Activated CD8-positive, alpha-beta T cell treated with anti-CD3 and anti-CD28 coated beads for 36 hours (primary cell): ENCODE measurements around the gene ASB1. TPM values are rescaled to one million over a fixed set of nuclear protein-coding genes. Genes with fewer than 3 reads are reported as not detected.

Experiments
- ATAC-seq: fragments of 200-7000 bp; cut with Tn5 transposase; one replicate; pipeline ENCODE4 v1.10.0; 2021; ENCODE audit warnings: mild to moderate bottlenecking, moderate library complexity
- CTCF ChIA-PET: fragments of 350-600 bp; sonication (Branson Sonifier 250); formaldehyde crosslinking; loops from one replicate; lab custom pipeline; 2021; ENCODE audit warnings: antibody characterized with exemption; lab: Charles Lee
- POLR2A ChIA-PET: fragments of 350-600 bp; sonication (Branson Sonifier 250); formaldehyde crosslinking; loops from one replicate; lab custom pipeline; 2021; ENCODE audit warnings: antibody characterized with exemption; lab: Charles Lee
- DNase-seq: peaks from one replicate; pipeline ENCODE4 v3.0.0-alpha.2; 2020
- H3K27ac Mint-ChIP-seq: one replicate; pipeline ENCODE4 v1.8.0; 2021; ENCODE audit warnings: mild to moderate bottlenecking, mixed read lengths
- H3K27me3 Mint-ChIP-seq: one replicate; pipeline ENCODE4 v1.8.0; 2021; ENCODE audit warnings: mixed read lengths
- H3K36me3 Mint-ChIP-seq: one replicate; pipeline ENCODE4 v1.8.0; 2021; ENCODE audit warnings: low read depth, mixed read lengths
- H3K4me1 Mint-ChIP-seq: one replicate; pipeline ENCODE4 v1.8.0; 2021; ENCODE audit warnings: low read depth, mixed read lengths
- H3K4me3 Mint-ChIP-seq: one replicate; pipeline ENCODE4 v1.8.0; 2021; ENCODE audit warnings: mild to moderate bottlenecking, moderate library complexity, mixed read lengths
- H3K9me3 Mint-ChIP-seq: one replicate; pipeline ENCODE4 v1.8.0; 2021; ENCODE audit warnings: mixed read lengths
- intact Hi-C: fragments of 100-400 bp; cut with micrococcal nuclease; formaldehyde crosslinking; loops from one replicate; pipeline ENCODE4 v1.10.0; 2022
- total RNA-seq, 2 experiments: library from RNA; stranded (reverse); gene quantifications; one replicate each; pipeline ENCODE4 v1.2.3, GENCODE V29; 2021
- TF ChIP-seq, protein P1 (sequence below): fragments of 200-600 bp; IDR thresholded peaks from one replicate; pipeline ENCODE4 v1.8.0; 2022; ENCODE audit warnings: antibody characterized with exemption, mild to moderate bottlenecking

Gene ASB1
- total RNA-seq, 2 experiments from 2014 or later: 39.8 to 48.1 TPM

DNA sequence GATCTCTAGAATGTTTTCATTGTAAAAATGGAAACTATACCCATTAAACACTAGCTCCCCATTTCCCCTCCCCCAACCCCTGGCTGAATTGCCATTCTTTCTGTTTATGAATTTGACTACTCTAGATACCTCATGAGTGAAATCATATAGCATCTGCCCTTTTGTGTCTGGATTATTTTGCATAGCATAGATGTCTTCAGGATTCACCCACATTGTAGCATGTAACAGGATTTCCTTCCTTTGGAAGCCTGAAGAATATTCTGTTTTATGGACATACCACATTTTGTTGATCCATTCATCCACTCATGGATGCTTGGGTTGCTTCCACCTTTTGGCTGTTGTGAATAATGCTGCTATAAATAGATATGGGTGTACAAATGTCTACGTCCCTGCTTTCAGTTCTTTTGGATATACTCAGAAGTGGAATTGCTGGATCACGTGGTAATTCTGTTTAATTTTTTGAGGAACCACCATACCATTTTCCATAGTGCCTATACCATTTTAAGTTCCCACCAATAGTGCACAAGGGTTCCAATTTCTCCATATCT, 7.7 kb upstream of the ASB1 start:
- intact Hi-C loops: no loop called here
- Mint-ChIP-seq H3K4me1 (peaks cover 6% of the 10 kb centered on the region), H3K9me3 (peaks cover 10% of the 10 kb centered on the region), H3K27me3 (no peaks in the 10 kb centered on the region), H3K4me3 (no peak overlapping the region), H3K36me3 (peaks cover 8% of the 10 kb centered on the region), H3K27ac (no peak overlapping the region)
- ATAC-seq (no peak), DNase-seq (no peak)
- CTCF ChIA-PET: no interaction called here
- POLR2A ChIA-PET: no interaction called here
- TF ChIP-seq, protein P1, sequence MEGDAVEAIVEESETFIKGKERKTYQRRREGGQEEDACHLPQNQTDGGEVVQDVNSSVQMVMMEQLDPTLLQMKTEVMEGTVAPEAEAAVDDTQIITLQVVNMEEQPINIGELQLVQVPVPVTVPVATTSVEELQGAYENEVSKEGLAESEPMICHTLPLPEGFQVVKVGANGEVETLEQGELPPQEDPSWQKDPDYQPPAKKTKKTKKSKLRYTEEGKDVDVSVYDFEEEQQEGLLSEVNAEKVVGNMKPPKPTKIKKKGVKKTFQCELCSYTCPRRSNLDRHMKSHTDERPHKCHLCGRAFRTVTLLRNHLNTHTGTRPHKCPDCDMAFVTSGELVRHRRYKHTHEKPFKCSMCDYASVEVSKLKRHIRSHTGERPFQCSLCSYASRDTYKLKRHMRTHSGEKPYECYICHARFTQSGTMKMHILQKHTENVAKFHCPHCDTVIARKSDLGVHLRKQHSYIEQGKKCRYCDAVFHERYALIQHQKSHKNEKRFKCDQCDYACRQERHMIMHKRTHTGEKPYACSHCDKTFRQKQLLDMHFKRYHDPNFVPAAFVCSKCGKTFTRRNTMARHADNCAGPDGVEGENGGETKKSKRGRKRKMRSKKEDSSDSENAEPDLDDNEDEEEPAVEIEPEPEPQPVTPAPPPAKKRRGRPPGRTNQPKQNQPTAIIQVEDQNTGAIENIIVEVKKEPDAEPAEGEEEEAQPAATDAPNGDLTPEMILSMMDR: no peak

DNA sequence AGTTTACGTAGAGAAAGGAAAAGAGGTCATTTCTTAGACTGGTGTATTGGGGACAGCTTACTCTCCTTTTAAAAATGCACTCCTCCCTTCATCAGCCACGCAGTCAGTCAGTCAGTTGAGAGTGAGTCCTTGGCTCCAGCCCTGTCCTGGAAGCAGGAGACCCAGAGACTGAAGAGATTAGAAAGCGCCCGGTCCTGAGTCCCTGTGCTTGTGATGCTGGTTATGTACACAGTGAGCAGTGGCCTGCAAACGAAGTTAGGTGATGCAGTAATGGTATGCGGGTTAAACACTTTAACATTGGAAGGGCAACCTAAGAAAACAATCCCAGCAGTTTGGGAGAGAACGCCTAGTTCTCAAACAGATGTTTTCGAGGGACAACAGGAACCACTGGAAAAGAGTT, 6.3 kb upstream of the ASB1 start:
- ATAC-seq: no peak
- Mint-ChIP-seq H3K4me1 (no peaks in the 10 kb centered on the region), H3K4me3 (no peak overlapping the region), H3K27me3 (no peaks in the 10 kb centered on the region), H3K36me3 (peaks cover 8% of the 10 kb centered on the region), H3K9me3 (peaks cover 10% of the 10 kb centered on the region), H3K27ac (no peak overlapping the region)
- no peak for DNase-seq
- intact Hi-C loops: loop anchor here (10.0 kb wide), 1 partner anchor 46 kb away; no protein-coding TSS in a partner anchor
- ChIA-PET CTCF (no interaction called here), POLR2A (interaction anchor here (0.6 kb wide), 1 partner anchor 28 kb away, joined by 3 read pairs; no protein-coding TSS in a partner anchor)
- TF ChIP-seq, protein P1: no peak

DNA sequence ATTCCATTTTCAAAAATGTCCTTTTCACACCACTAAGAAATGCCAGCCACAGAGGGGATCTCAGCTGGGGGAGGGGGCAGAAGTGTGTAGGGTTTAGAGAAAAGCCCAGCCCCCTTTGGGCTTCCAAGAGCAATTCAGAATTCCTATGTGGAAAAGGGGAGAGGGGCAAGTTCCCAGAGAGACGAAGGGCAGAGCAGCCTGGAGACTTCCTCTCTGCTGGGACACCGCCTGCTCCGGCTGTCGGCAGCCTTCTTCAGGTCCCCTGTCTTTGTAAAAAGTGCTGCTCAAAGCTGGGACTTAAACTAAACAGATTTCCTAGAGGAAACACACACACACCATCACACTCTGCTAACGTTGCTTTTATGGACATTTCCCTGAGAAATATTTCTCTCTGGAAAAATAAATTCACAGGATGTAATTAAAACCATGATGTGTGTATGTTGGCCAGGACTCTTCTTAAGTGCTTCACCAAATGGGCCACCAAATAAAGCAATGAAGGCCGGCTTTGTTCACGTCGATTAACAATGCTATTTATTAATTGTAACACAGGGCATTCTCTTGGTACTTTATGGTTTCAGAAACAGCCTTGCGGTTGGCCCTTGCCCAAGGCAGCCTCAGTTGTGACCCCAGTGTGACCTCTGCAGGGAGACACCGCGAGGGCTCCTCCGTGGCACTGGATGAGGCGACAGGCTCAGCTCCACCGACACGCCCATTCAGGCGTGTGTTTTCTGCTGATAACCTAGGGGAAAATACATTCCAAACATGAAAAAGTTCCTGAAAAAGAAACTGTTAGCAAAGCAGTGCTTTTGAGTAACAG, 5.6 kb upstream of the ASB1 start:
- intact Hi-C loops: loop anchor here (10.0 kb wide), 1 partner anchor 46 kb away; no protein-coding TSS in a partner anchor
- DNase-seq (no peak), ATAC-seq (no peak)
- CTCF ChIA-PET: interaction anchor here (0.6 kb wide), 2 partner anchors 10 to 80 kb away, joined by 3 read pairs; no protein-coding TSS in a partner anchor
- POLR2A ChIA-PET: no interaction called here
- H3K36me3 Mint-ChIP-seq: peaks cover 4% of the 10 kb centered on the region
- no peak overlapping the region for H3K4me3 Mint-ChIP-seq
- peaks cover 6% of the 10 kb centered on the region for H3K9me3 Mint-ChIP-seq
- no peaks in the 10 kb centered on the region for H3K27me3 Mint-ChIP-seq
- H3K27ac Mint-ChIP-seq: no peak overlapping the region
- H3K4me1 Mint-ChIP-seq: peaks cover 2% of the 10 kb centered on the region
- TF ChIP-seq, protein P1: no peak

DNA sequence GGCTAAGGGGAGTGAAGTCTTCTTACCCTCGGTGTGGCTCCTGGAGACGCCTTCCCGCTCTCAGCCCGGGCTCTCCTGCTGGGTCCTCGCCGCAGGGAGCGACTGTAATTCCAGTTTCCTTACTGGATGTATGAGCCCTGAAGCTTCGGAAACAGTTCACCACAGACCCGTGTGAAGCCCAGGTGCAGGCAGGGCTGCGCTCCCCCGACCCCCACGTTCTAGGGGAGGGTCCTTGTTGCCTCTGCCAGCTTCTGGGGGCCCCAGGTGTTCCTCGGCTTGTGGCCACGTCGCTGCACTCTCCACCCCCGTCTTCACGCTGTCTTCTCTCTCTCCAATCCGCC, 5.1 kb upstream of the ASB1 start:
- H3K27me3 Mint-ChIP-seq: no peaks in the 10 kb centered on the region
- TF ChIP-seq, protein P1: no peak
- intact Hi-C loops: loop anchor here (10.0 kb wide), 1 partner anchor 47 kb away; no protein-coding TSS in a partner anchor
- no peaks in the 10 kb centered on the region for H3K36me3 Mint-ChIP-seq
- no peak overlapping the region for H3K27ac Mint-ChIP-seq
- H3K9me3 Mint-ChIP-seq: peaks cover 2% of the 10 kb centered on the region
- peaks cover 4% of the 10 kb centered on the region for H3K4me1 Mint-ChIP-seq
- no peak for DNase-seq
- no peak overlapping the region for H3K4me3 Mint-ChIP-seq
- POLR2A ChIA-PET: no interaction called here
- CTCF ChIA-PET: interaction anchor here (0.6 kb wide), 1 partner anchor 10 kb away, joined by 3 read pairs; no protein-coding TSS in a partner anchor
- ATAC-seq: no peak

DNA sequence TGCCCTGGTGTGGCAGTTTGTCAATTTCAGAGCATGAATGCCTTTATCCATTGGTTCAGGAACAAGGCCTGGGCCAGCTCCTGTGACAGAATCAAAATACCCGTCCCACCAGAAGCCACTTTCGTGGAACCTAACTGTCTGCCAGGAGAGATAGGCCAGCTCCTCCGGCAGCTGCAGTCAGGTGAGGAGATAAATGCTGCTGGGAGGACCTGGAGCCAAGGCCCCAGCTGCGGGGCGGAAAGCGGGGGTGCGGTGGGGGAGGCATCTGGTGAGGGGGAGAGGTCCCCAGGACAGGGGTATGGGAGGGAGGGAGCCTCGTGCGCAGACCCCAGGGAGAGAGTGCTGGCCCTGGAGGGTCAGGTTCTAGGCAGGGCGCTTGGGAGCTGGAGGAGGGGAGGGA, 4.4 kb upstream of the ASB1 start:
- no peak for DNase-seq
- no peak for ATAC-seq
- ChIA-PET CTCF (no interaction called here), POLR2A (no interaction called here)
- TF ChIP-seq, protein P1: no peak
- Mint-ChIP-seq H3K4me1 (peaks cover 4% of the 10 kb centered on the region), H3K36me3 (no peaks in the 10 kb centered on the region), H3K27ac (no peak overlapping the region), H3K27me3 (no peaks in the 10 kb centered on the region), H3K4me3 (no peak overlapping the region), H3K9me3 (no peaks in the 10 kb centered on the region)
- intact Hi-C loops: loop anchor here (10.0 kb wide), 1 partner anchor 47 kb away; no protein-coding TSS in a partner anchor
